NCI-H1092 treated with DMSO at 0.1 percent for 48 hours (cell line): ENCODE measurements around the gene TPRG1.

Experiments
- DNase-seq: peaks from one replicate; lab custom pipeline; 2025; lab: John Stamatoyannopoulos, UW

Gene TPRG1

DNA sequence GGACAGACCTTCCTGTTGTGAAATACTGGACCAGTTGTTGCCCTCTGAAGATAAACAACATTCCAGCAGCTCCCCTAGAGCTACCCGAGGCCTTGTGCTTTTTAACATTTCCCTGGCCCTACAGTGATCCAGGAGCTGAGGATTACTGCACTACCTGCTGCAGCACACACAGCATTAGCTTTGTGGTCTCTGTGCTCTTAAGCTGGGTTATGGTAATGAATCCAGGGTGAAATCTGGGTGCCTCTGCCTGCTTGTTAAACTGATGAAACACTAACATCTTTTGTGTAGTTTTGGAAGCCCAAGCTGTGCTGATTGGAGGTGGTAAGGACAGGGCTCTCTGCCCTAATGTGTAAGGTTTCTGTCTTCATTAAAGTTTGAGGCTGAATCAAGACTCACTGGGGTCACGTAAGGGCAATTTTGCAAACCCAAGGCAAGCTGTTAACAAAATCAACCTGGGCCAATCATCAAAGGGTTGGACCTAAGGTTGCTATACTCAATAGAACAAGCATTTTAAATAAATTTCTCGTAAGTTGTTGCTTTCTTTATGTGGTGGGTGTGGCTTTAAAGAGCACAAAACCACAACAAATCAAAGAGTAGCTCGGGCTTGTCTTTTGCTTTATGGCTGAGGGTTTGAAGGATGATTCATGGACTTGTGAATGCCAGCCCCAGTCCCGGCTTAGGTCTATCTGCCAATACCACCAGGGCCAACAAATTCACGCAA lies 183.9 kb downstream of the TPRG1 start:
- no peak for DNase-seq

DNA sequence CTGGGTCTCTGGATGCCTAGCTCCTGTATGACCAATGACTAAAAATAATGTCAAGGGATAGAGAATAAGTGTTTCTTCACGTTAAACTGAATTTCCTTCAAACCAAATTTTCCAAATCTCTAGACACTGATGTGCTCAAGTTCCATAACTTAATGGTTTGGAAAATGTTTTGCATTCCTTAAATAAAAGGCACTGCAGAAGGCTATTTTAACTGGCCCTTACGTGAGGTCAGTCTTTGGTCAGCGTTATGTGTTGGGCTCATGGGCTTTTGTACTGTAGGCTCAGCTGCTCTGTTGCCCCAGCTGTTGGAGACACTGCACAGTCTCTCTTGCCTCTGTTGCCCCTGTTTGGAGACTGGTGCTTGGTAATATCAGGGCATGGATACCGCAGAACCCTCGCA lies 188.5 kb downstream of the TPRG1 start:
- no peak for DNase-seq

DNA sequence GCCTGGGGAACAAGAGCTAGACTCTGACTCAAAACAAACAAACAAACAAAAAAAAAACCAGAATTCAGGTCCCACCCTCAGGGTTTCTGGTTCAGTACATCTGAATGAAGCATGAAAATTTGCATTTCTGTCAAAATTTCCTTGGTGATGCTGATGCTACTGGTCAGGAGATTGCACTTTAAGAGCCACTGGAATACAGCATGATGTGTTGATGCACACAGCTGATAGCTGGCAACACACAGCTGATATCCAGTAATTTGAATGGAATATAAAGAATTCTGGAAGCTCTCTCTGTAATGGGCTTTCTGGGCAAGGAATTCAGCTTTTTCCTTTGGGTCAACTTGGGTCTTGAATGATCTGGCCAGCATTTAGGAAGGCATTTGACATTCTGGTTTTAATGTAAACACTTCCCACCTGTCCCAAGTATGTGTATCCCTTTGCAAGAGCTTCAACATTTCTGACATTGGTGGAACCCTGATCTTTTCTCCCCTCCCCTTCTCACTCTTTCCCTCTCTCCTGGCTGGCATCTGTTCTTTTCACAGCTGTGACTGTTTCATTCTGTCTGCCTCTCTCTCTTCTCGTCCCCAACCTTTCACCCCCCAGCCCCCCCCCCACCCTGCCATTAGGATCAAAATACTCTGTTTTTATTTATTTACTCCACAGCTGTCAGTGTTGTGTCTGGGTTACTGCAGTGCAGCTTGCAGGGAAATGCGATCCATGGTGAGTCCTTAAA lies 189.5 kb downstream of the TPRG1 start:
- DNase-seq: no peak

DNA sequence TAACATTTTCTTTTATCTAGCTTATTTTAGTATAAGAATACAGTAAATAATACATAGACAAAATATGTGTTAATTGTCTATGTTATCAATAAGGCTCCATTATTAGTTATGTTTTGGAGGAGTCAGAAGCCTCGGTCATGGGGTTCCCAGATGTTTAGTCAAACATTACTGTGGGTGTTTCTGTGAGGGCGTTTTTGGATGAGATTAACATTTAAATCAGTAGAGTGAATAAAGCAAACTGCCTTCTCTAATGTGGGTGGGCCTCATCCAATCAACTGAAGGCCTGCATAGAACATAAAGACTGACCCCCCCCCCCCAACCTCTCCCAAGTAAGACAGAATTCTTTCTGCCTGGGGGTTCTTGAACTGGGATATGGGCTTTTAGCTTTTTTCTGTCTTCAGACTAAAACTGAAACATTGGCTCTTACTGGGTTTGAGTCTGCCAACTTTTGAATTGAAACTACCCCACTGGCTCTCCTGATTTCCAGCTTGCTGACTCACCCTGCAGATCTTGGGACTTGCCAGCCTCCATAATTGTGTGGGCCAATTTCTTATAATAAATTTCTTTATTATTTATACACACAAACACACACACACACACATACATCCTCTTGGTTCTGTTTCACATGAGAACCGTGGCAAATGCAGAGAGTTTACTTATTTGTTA lies 192.0 kb downstream of the TPRG1 start:
- no peak for DNase-seq

DNA sequence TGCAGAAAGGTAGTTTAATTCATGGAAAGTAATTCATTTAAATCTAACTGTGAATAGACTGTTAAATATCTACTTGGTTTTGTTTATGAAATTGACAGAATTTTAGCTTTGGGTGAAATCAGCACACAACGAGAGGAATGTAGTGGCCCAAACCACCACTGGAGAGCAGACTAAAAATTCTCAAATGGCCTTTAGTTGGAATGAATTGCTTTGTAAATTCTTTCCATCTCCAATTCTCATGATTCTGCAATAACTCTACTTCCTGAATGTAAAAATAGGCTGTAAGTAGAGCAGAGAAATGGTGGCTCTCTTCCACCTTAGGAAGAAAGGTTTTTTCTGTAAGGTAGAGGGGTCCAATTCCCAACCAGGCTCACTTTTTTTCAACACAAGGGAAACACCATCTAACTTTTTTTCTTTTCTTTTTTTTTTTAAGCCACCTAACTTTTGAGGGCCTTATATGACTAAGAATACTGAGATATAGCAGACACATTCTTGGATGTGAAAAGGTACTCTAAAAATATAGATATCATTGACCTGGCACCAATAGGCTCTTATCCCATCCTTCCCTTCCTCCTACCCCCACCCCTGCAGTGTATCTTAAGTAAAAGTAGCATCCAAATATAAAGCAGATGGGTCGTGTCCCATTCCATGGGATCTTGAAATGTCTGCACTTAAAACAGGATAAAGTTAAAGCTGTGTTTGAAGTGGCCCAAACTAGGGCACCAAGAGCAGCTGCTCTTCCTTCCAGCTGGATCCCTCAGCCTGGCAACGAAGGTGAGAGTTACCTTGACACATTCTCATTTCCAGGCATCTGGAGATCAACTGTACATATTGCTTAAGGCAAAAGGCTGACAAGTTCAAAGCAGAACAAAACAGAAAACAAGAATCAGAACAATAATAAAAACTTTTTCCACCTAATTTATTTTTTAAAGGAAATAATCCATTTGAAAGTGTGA lies 194.1 kb downstream of the TPRG1 start:
- DNase-seq: no peak

DNA sequence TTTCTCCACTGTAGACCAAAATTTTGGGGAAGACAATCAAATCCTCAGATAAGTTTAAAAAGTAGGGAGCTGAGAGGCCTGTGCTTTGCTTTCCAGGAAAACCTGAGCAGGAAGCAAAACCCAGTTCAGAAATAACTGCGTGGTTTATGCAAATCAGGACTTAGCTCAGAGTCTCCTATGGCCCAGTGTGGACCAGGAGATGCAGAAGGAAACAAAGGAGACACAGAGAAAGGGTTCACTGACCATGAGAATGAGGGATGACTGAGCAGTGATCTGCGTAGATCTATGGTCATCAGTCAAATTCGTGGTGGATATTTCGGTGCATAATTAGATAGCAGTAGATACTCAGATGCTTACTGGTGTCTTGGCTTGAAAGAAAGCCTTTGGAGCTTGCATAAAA lies 196.6 kb downstream of the TPRG1 start:
- no peak for DNase-seq

DNA sequence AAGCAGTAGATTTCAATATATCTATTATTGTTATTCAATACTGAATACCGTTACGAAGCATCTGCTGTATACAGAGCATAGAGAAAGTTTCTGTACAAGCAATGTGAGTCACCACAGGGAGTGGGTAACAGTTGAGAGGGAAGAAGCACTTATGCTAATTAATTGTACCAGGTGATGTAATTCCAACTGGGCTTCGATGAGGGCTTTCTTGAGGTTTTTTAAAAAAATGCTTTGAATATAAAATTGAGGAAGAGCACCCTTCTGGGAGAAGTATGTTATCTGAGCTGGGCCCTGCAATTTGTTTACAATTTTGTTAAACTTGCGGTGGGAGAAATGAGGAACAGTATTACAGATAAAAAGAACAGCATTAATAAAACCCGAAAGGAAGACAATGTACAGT lies 197.9 kb downstream of the TPRG1 start:
- DNase-seq: no peak

DNA sequence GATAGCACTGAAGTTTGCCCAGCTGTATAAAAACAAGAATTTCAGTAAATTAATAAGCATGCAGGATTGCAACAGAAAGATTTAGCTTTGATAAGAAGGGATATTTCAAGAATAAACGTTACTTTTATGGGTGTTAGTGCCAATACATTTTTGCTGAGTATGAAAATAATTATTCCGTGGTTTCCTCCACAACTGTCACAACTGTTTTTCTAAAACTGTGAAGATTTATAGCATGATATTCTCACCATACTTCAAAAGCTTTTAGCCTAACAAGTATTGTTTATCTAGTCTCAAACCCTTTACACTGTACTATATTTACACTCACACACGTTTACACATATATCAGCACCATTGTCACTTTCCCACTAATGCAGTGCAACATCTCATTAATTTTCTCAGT lies 200.5 kb downstream of the TPRG1 start:
- peak; percentile 33 for DNase-seq
